Calu3 (cell line): ENCODE results near the gene LRRFIP1. TPM values are rescaled to one million over a fixed set of nuclear protein-coding genes. Genes with fewer than 3 reads are reported as not detected.

ENCODE experiments used
- BruUV-seq: library from RNA; stranded (reverse); fragments of 400-500 nt; replicated peaks from 2 replicates; lab custom pipeline; 2021; lab: Mats Ljungman, UMichigan
- CTCF ChIA-PET: fragments of 300-600 bp; sonication (Branson Sonifier 250); formaldehyde crosslinking; loops from one replicate; lab custom pipeline; 2022; ENCODE audit warnings: antibody characterized with exemption; lab: Charles Lee
- DNase-seq: peaks from one replicate; pipeline ENCODE4 v3.0.0; 2022
- H3K27ac Mint-ChIP-seq: one replicate; pipeline ENCODE4 v1.8.0; 2022; ENCODE audit warnings: mixed read lengths; ENCODE audit not compliant: unreplicated experiment
- H3K27me3 Mint-ChIP-seq: one replicate; pipeline ENCODE4 v1.8.0; 2022; ENCODE audit warnings: mixed read lengths; ENCODE audit not compliant: unreplicated experiment
- H3K36me3 Mint-ChIP-seq: one replicate; pipeline ENCODE4 v1.8.0; 2022; ENCODE audit warnings: mild to moderate bottlenecking, moderate library complexity, mixed read lengths; ENCODE audit not compliant: insufficient read depth, unreplicated experiment
- H3K4me1 Mint-ChIP-seq: one replicate; pipeline ENCODE4 v1.8.0; 2022; ENCODE audit warnings: mild to moderate bottlenecking, low read depth, mixed read lengths; ENCODE audit not compliant: unreplicated experiment
- H3K4me3 Mint-ChIP-seq: one replicate; pipeline ENCODE4 v1.8.0; 2022; ENCODE audit warnings: mild to moderate bottlenecking, low read depth, moderate library complexity, mixed read lengths; ENCODE audit not compliant: unreplicated experiment
- H3K9me3 Mint-ChIP-seq: one replicate; pipeline ENCODE4 v1.8.0; 2022; ENCODE audit warnings: low read depth, mixed read lengths; ENCODE audit not compliant: unreplicated experiment
- intact Hi-C: fragments of 100-400 bp; cut with micrococcal nuclease; formaldehyde crosslinking; loops from one replicate; pipeline ENCODE4 v1.10.0; 2022; ENCODE audit not compliant: unreplicated experiment
- total RNA-seq: library from RNA; stranded (reverse); gene quantifications from 2 replicates; pipeline ENCODE4 v1.2.3, GENCODE V29; 2022
- TF ChIP-seq, protein P1 (sequence below): fragments of 200-600 bp; IDR thresholded peaks from one replicate; pipeline ENCODE4 v1.8.0; 2022; ENCODE audit warnings: antibody characterized with exemption; ENCODE audit not compliant: unreplicated experiment

Gene LRRFIP1
- total RNA-seq, 1 experiment from 2014 or later: 161 TPM

DNA sequence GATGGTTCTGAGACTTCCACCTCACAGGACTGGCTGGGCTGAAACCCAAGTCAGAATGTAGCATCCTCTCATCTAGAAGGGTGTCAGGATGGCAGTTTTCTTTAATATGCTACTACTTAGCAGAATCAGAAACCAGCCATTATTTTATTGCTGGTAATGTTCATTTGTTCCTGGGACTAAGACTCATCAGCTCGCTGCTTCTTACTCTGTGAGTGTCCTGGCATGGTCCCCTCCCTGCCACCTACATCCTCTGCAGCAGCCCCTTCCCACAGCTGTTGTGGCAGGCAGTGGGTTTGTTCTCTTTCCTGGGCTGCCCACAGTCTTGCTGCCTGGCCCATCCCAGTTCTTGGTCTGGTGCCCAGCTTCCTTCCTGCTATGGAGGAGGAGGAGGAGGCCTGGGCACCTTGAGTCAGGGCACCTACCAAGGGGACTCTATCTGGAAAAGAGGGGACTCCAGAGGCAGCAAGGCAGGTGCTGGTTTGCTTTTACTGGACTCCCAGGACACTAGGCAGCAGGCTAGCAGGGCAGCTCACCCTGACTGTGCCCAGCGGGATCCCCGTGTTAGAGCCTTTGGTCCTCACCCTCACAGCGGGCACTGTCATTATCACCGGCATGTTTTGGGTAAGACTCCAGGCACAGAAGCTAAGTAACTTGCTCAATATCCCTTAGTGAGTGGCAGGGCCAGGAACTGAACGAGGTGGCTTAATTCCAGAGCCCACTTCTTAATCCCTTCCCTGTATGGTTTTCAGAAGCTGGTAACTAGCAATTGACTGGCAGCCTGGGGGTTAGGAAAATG is 62.1 kb downstream of the LRRFIP1 start:
- no peaks in the 10 kb centered on the region for H3K27me3 Mint-ChIP-seq
- H3K36me3 Mint-ChIP-seq: peaks cover 37% of the 10 kb centered on the region
- no peak overlapping the region for H3K27ac Mint-ChIP-seq
- no TSS peak for BruUV-seq
- H3K4me3 Mint-ChIP-seq: no peak overlapping the region
- H3K4me1 Mint-ChIP-seq: peaks cover 40% of the 10 kb centered on the region
- no peaks in the 10 kb centered on the region for H3K9me3 Mint-ChIP-seq
- TF ChIP-seq, protein P1, sequence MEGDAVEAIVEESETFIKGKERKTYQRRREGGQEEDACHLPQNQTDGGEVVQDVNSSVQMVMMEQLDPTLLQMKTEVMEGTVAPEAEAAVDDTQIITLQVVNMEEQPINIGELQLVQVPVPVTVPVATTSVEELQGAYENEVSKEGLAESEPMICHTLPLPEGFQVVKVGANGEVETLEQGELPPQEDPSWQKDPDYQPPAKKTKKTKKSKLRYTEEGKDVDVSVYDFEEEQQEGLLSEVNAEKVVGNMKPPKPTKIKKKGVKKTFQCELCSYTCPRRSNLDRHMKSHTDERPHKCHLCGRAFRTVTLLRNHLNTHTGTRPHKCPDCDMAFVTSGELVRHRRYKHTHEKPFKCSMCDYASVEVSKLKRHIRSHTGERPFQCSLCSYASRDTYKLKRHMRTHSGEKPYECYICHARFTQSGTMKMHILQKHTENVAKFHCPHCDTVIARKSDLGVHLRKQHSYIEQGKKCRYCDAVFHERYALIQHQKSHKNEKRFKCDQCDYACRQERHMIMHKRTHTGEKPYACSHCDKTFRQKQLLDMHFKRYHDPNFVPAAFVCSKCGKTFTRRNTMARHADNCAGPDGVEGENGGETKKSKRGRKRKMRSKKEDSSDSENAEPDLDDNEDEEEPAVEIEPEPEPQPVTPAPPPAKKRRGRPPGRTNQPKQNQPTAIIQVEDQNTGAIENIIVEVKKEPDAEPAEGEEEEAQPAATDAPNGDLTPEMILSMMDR: no peak
- CTCF ChIA-PET: interaction anchor here (0.8 to 1.1 kb wide), 2 partner anchors 28 to 56 kb away, joined by 3 to 6 read pairs; no protein-coding TSS in a partner anchor
- DNase-seq: no peak
- intact Hi-C loops: no loop called here

DNA sequence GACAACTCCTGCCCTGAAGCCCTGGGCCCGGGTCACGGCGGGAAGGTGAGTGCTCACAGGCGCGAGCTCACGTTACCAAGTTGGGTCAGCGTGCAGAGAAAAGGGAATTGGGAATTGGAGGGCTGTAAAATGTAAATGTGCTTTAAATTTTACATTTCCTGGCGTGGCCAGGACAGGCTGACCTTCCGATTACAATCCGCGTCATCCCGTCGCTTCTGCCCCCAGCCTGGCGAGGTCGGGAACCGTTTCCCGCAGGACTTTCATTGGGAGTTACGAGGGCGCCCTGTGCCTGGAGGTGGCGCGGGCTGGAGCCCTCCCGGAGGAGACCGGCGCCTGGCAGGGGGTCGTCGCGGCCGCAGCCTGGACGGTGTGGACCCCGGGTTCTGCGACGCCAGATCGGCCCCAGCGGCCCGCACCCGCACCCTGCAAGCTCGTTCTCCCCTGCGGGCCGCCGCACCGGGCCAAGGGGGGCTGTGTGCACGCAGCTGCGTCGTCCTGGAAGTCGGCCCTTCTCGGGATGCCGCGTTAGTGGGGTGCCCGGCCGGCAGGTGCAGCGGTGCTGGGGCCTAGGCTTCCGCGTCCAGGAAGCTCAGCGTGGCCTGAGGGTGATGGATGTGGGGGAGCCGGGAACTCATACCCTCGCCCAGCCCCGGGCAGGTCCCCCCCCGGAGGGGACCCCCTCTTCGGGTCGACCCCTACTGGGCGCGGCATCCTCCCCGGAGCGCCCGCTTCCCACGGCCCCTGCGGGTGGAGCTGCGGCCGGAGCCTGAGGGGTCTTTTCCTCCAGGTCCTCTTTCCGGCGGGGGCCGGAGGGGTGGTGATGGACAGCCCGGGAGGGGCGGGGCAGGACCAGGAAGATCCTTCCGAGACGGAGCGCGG is 63.9 kb downstream of the LRRFIP1 start:
- TF ChIP-seq, protein P1: no peak
- Mint-ChIP-seq H3K27me3 (no peaks in the 10 kb centered on the region), H3K9me3 (no peaks in the 10 kb centered on the region), H3K4me3 (peak overlapping the region; percentile 72), H3K4me1 (peaks cover 57% of the 10 kb centered on the region), H3K27ac (no peak overlapping the region), H3K36me3 (peaks cover 54% of the 10 kb centered on the region)
- CTCF ChIA-PET: interaction anchor here (0.6 to 0.7 kb wide), 2 partner anchors 10 to 41 kb away, joined by 3 to 6 read pairs; no protein-coding TSS in a partner anchor
- intact Hi-C loops: no loop called here
- peak; percentile 52 for DNase-seq
- BruUV-seq: no TSS peak

DNA sequence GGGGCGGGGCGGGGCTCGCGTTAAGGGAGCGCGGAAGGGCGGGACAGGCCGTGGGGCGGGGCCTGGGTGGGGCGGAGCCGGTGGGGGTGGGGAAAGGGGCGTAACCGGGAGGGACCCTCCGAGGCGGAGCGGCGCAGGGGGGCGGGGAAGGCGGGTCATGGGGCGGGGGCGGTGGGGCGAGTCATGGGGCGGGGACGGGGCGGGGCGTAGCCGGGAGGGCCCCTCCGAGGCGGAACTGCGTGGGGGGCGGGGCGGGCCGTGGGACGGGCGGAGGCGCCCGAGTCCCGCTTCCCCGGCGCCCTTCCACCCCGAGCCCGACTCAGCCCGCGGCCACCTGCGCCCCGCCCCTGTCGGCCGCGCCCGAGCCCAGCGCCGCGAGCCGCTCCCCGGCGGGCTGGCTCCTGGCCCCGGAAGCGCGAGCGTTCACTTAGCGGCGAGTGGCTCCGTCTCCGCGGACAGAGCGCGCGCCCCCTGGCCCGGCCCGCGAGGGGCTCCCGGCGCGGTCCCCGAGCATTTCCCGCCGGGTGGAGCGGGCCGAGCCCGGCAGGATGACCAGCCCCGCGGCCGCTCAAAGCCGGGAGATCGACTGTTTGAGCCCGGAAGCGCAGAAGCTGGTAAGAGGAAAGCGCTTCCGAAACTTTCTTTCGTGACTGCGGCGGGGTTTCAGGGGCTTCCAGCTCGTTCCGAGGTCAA is 64.7 kb downstream of the LRRFIP1 start:
- Mint-ChIP-seq H3K36me3 (peaks cover 56% of the 10 kb centered on the region), H3K27ac (peak overlapping the region; percentile 91), H3K4me3 (peak overlapping the region; percentile 84), H3K27me3 (no peaks in the 10 kb centered on the region), H3K4me1 (peaks cover 64% of the 10 kb centered on the region), H3K9me3 (no peaks in the 10 kb centered on the region)
- BruUV-seq: no TSS peak
- TF ChIP-seq, protein P1: no peak
- DNase-seq: peak; percentile 98
- intact Hi-C loops: no loop called here
- CTCF ChIA-PET: interaction anchor here (1.2 kb wide), 1 partner anchor 21 kb away, joined by 4 read pairs; no protein-coding TSS in a partner anchor
